ENCODE data around the gene GALNT16. TPM values are rescaled to one million over a fixed set of nuclear protein-coding genes. Genes with fewer than 3 reads are reported as not detected.
"Not testable (repeated sequence)": the region's sequence is repeated elsewhere in the genome, so short reads cannot be mapped to it uniquely, and the experiment has no call there.

The GALNT16 gene
- total RNA-seq, 4 donors from 2014 or later, result 0.72 to 8.2 (median 2.9) TPM

DNA sequence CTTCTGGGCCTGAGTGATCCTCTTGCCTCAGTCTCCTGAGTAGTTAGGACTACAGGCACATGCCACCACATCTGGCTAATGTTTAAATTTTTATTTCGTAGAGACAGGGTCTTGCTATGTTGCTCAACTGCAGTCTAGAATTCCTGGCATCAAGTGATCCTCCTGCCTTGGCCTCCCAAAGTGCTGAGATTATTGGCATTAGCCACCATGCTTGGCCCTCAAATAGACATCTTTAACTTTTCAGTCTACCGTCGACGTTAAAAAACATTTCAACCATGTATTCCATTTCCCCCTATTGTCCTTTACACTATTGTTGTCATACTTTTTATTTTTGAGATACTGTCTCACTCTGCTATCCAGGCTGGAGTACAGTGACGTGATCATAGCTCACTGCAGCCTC, 115.8 kb downstream of the GALNT16 start:
- H3K4me3 ChIP-seq (ENCODE audit: low read depth, poor library complexity, severe bottlenecking), result no peak overlapping the region
- DNase-seq (ENCODE audit: low spot score in 2 of 2), result no peak
- TF ChIP-seq, protein P1, sequence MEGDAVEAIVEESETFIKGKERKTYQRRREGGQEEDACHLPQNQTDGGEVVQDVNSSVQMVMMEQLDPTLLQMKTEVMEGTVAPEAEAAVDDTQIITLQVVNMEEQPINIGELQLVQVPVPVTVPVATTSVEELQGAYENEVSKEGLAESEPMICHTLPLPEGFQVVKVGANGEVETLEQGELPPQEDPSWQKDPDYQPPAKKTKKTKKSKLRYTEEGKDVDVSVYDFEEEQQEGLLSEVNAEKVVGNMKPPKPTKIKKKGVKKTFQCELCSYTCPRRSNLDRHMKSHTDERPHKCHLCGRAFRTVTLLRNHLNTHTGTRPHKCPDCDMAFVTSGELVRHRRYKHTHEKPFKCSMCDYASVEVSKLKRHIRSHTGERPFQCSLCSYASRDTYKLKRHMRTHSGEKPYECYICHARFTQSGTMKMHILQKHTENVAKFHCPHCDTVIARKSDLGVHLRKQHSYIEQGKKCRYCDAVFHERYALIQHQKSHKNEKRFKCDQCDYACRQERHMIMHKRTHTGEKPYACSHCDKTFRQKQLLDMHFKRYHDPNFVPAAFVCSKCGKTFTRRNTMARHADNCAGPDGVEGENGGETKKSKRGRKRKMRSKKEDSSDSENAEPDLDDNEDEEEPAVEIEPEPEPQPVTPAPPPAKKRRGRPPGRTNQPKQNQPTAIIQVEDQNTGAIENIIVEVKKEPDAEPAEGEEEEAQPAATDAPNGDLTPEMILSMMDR (IDR thresholded peaks at IDR 0.05), result no peak
- no peak for TF ChIP-seq POLR2A (IDR thresholded peaks at IDR 0.05)
- intact Hi-C loops (cut with DNase I; ENCODE audit: low total_unique reads), result no loop called here
- 95 to 98% methylated on average over 5 of the region's 5 CpGs for WGBS, 2 donors

DNA sequence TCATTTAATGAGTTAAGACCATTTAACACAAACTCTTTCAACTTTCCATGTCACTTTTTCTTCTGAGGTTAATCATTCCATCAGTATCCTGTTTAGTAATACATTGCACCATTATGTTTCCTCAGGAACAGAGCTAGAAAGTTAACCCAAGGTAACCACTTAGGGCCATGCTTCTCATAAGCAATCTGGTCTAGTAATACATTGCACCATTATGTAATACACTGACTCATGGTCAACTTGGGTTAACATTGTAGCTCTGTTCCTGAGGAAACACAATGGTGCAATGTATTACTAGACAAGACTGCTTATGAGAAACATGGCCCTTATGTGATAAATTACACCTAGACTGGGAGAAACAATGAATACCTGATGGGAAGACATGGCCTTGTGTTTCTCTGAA, 116.5 kb downstream of the GALNT16 start:
- no peak for TF ChIP-seq POLR2A (IDR thresholded peaks at IDR 0.05)
- TF ChIP-seq, protein P1 (IDR thresholded peaks at IDR 0.05), result no peak
- intact Hi-C loops (cut with DNase I; ENCODE audit: low total_unique reads), result no loop called here
- H3K4me3 ChIP-seq (ENCODE audit: low read depth, poor library complexity, severe bottlenecking), result no peak overlapping the region
- DNase-seq (ENCODE audit: low spot score in 2 of 2), result no peak

DNA sequence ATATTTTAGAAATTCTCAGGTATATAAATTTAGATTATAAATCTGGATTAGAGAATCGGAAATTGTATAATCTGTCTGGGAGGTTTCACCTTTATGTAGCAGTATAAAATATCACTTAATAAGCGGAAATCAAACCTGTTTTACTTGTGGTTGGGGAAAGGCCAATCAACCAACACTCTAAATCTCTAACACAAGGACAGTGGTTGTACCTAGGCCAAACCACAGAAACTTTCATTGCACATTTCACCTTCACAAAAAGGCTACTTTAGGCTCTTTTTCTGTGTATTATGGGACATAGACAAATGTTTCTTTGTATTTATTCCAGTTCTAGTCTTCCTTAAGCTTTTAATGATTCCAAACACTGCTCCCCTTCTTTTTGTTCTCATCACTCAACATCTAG, 118.3 kb downstream of the GALNT16 start:
- intact Hi-C loops (cut with DNase I; ENCODE audit: low total_unique reads), result no loop called here
- DNase-seq (ENCODE audit: low spot score in 2 of 2), result no peak
- no peak overlapping the region for H3K4me3 ChIP-seq (ENCODE audit: low read depth, poor library complexity, severe bottlenecking)
- no peak for TF ChIP-seq POLR2A (IDR thresholded peaks at IDR 0.05)
- TF ChIP-seq, protein P1 (IDR thresholded peaks at IDR 0.05), result no peak
- WGBS, 2 donors, result 72 to 82% methylated on average over 2 of the region's 2 CpGs

DNA sequence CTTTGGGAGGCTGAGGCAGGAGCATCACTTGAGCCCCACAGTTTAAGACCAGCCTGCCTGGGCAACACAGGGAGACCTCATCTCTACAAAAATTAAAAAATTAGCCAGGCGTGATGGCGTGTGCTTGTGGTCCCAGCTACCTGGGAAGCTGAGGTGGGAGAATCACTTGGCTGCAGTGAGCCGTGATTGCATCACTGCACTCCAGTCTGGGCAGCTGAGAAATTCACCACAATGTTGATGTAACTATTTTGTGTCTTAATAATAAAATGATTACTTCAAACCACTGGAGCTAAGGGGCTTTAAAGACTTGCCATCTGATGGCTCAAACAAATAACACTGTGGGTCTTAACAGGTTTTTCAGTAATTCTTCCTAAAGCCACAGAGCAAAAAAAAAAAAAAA, 127.4 kb downstream of the GALNT16 start:
- intact Hi-C loops (cut with DNase I; ENCODE audit: low total_unique reads), result no loop called here
- TF ChIP-seq, protein P1 (IDR thresholded peaks at IDR 0.05), result no peak
- no peak for TF ChIP-seq POLR2A (IDR thresholded peaks at IDR 0.05)
- WGBS, 2 donors, result 80 to 90% methylated on average over 3 of the region's 3 CpGs
- no peak for DNase-seq (ENCODE audit: low spot score in 2 of 2)
- H3K4me3 ChIP-seq (ENCODE audit: low read depth, poor library complexity, severe bottlenecking), result no peak overlapping the region

DNA sequence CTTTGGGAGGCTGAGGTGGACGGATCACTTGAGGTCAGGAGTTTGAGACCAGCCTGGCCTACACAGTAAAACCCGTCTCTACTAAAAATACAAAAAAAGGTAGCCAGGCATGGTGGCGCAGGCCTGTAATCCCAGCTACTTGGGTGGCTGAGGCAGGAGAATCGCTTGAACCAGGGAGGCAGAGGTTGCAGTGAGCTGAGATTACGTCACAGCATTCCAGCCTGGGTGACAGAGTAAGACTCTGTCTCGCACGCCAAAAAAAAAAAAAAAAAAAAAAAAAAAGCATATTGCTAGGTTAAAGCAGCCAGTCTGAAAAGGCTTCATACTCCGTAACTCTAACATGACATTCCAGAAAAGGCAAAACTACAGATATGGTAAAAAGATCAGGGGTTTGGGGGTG, 131.4 kb downstream of the GALNT16 start:
- WGBS, 2 donors, result 69 to 79% methylated on average over 8 of the region's 8 CpGs
- intact Hi-C loops (cut with DNase I; ENCODE audit: low total_unique reads); DNase-seq (ENCODE audit: low spot score in 2 of 2); H3K4me3 ChIP-seq (ENCODE audit: low read depth, poor library complexity, severe bottlenecking): not testable (repeated sequence)

DNA sequence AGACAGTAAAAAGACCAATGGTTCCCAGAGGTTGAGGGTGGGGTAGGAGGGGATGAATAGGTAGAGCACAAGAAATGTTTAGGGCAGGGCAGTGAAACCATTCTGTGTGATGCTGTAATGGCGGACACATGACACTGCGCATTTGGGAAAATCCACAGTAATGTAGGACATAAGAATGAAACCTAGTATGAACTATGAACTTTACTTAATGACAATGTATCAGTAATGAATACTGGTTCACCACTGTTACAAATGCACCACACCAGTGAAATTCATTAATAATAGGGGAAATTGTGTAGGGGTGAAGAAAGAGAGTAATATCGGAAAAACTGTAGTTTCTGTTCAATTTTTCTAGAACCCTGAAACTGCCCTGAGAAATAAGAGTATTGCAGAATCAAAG, 132.5 kb downstream of the GALNT16 start:
- intact Hi-C loops (cut with DNase I; ENCODE audit: low total_unique reads), result no loop called here
- no peak overlapping the region for H3K4me3 ChIP-seq (ENCODE audit: low read depth, poor library complexity, severe bottlenecking)
- no peak for DNase-seq (ENCODE audit: low spot score in 2 of 2)
- no peak for TF ChIP-seq POLR2A (IDR thresholded peaks at IDR 0.05)
- TF ChIP-seq, protein P1 (IDR thresholded peaks at IDR 0.05), result no peak
- WGBS, 2 donors, result 78 to 96% methylated on average over 3 of the region's 3 CpGs
